Fibroblast of lung (primary cell): ENCODE measurements around the gene HDLBP. TPM values are rescaled to one million over a fixed set of nuclear protein-coding genes. Genes with fewer than 3 reads are reported as not detected.
"Not testable (repeated sequence)": the region's sequence is repeated elsewhere in the genome, so short reads cannot be mapped to it uniquely, and the experiment has no call there.

ENCODE experiments used
- DNase-seq, 2 donors: peaks; one replicate each; pipeline versions ENCODE4 v3.0.0 to v3.0.0-alpha.2; 2010; ENCODE audit warnings: low read depth in 2 of 2
- H2AFZ ChIP-seq: 2 replicates; pipeline ENCODE4 v1.5.1; 2012; ENCODE audit warnings: low read length, control low read depth, inconsistent platforms
- H3K27ac ChIP-seq: 2 replicates; pipeline ENCODE4 v1.5.1; 2011; ENCODE audit warnings: low read length, control low read depth; ENCODE audit not compliant: insufficient read depth
- H3K27me3 ChIP-seq: 2 replicates; pipeline ENCODE4 v1.5.1; 2011; ENCODE audit warnings: mild to moderate bottlenecking, low read length; ENCODE audit not compliant: control insufficient read depth, insufficient read depth
- H3K36me3 ChIP-seq: 2 replicates; pipeline ENCODE4 v1.5.1; 2011; ENCODE audit warnings: low read length; ENCODE audit not compliant: control insufficient read depth, insufficient read depth
- H3K4me1 ChIP-seq: 2 replicates; pipeline ENCODE4 v1.5.1; 2011; ENCODE audit warnings: low read length; ENCODE audit not compliant: control insufficient read depth, insufficient read depth; ENCODE audit errors: extremely low read depth
- H3K4me2 ChIP-seq: 2 replicates; pipeline ENCODE4 v1.5.1; 2011; ENCODE audit warnings: low read length, control low read depth; ENCODE audit not compliant: insufficient read depth; ENCODE audit errors: extremely low read depth
- H3K4me3 ChIP-seq, 4 experiments: fragments of 200-600 bp in 1 of 4; sonication (generic) in 1 of 4; replicated peaks in 1 of 4; 2 replicates each; pipeline ENCODE4 v1.5.1; 2011 to 2016; ENCODE audit warnings: low read length in 4 of 4, low read depth in 3 of 4, mild to moderate bottlenecking in 3 of 4, control low read depth in 2 of 4, inconsistent platforms in 1 of 4, mixed read lengths in 1 of 4; ENCODE audit not compliant: insufficient read depth in 1 of 4; ENCODE audit errors: control extremely low read depth in 1 of 4
- H3K79me2 ChIP-seq: 2 replicates; pipeline ENCODE4 v1.5.1; 2012; ENCODE audit warnings: mild to moderate bottlenecking, low read length, inconsistent platforms; ENCODE audit not compliant: control insufficient read depth, insufficient read depth
- H3K9ac ChIP-seq: 2 replicates; pipeline ENCODE4 v1.5.1; 2011; ENCODE audit warnings: mild to moderate bottlenecking, low read length, control low read depth; ENCODE audit not compliant: insufficient read depth
- H3K9me3 ChIP-seq: 2 replicates; pipeline ENCODE4 v1.5.1; 2012; ENCODE audit warnings: low read depth, low read length; ENCODE audit not compliant: control insufficient read depth, insufficient read depth
- H4K20me1 ChIP-seq: 2 replicates; pipeline ENCODE4 v1.5.1; 2011; ENCODE audit warnings: low read length; ENCODE audit not compliant: control insufficient read depth, insufficient read depth; ENCODE audit errors: extremely low read depth
- CTCF ChIP-seq, 2 donors: IDR thresholded peaks in 1 of 2; conservative IDR thresholded peaks in 1 of 2; 1 replicate in 1 of 2; 2 replicates in 1 of 2; pipeline ENCODE4 v1.5.1; 2011 to 2012; ENCODE audit warnings: low read length in 2 of 2, control low read depth in 1 of 2, inconsistent platforms in 1 of 2, low read depth in 1 of 2, mild to moderate bottlenecking in 1 of 2
- EZH2 ChIP-seq: IDR thresholded peaks from 2 replicates; pipeline ENCODE4 v1.5.1; 2012; ENCODE audit warnings: low read length, control low read depth, mild to moderate bottlenecking; ENCODE audit errors: missing control alignments
- polyA plus RNA-seq, 2 donors: library from polyadenylated mRNA; depleted of rRNA in 1 of 2; stranded (reverse) in 1 of 2; unstranded in 1 of 2; fragments of >200 nt; gene quantifications; 2 replicates each; pipeline ENCODE4 v1.2.1, GENCODE V29; 2011 to 2012; ENCODE audit warnings: missing spikeins in 1 of 2
- total RNA-seq: library from RNA; depleted of rRNA; stranded (reverse); fragments of >200 nt; gene quantifications from 2 replicates; pipeline ENCODE4 v1.2.1, GENCODE V29; 2014

HDLBP gene
- total and polyA plus RNA-seq, 2 donors (not counting 1 experiment from before 2014, with no cell fraction given), result 626 to 1,354 TPM

GRCh38 chr2:241198381-241199279 is 116.8 kb downstream of the HDLBP start:
- H3K4me2 ChIP-seq, result no peak overlapping the region
- no peak overlapping the region for H3K27ac ChIP-seq
- H3K4me3 ChIP-seq, result no peak overlapping the region
- no peak overlapping the region for H3K9ac ChIP-seq
- no peaks in the 10 kb centered on the region for H4K20me1 ChIP-seq
- no peak overlapping the region for H2AFZ ChIP-seq
- H3K4me1 ChIP-seq, result no peaks in the 10 kb centered on the region
- no peak for DNase-seq
- no peaks in the 10 kb centered on the region for H3K9me3 ChIP-seq
- H3K27me3 ChIP-seq, result no peaks in the 10 kb centered on the region
- H3K36me3 ChIP-seq, result no peaks in the 10 kb centered on the region
- no peaks in the 10 kb centered on the region for H3K79me2 ChIP-seq
- TF ChIP-seq EZH2 (no peak), CTCF (conservative IDR thresholded peaks at IDR 0.05 in 1 of 2, IDR thresholded peaks at IDR 0.05 in 1 of 2; ENCODE audit: low read depth in 1 of 2, low read length in 2 of 2) (no peak)

- Histone ChIP-seq H3K79me2 (no peaks in the 10 kb centered on the region), H3K4me1 (no peaks in the 10 kb centered on the region), H3K9me3 (no peaks in the 10 kb centered on the region), H3K27ac (no peak overlapping the region), H3K4me2 (no peak overlapping the region), H3K36me3 (no peaks in the 10 kb centered on the region), H4K20me1 (no peaks in the 10 kb centered on the region), H2AFZ (no peak overlapping the region), H3K27me3 (no peaks in the 10 kb centered on the region), H3K9ac (no peak overlapping the region), H3K4me3 (no peak overlapping the region)
- DNase-seq, result no peak
- TF ChIP-seq EZH2 (no peak), CTCF (conservative IDR thresholded peaks at IDR 0.05 in 1 of 2, IDR thresholded peaks at IDR 0.05 in 1 of 2; ENCODE audit: low read depth in 1 of 2, low read length in 2 of 2) (no peak)
These were observed 117.5 kb downstream of the HDLBP start for GRCh38 chr2:241197947-241198346.

GRCh38 chr2:241197246-241197645 is 118.2 kb downstream of the HDLBP start:
- not testable (repeated sequence) for H3K4me3 ChIP-seq, H3K9me3 ChIP-seq, H3K4me1 ChIP-seq, H3K4me2 ChIP-seq, DNase-seq, H3K9ac ChIP-seq, H3K36me3 ChIP-seq, H4K20me1 ChIP-seq, H2AFZ ChIP-seq, H3K27me3 ChIP-seq, H3K79me2 ChIP-seq, H3K27ac ChIP-seq
